ENCODE results near the gene SLC9A7.
"Not testable (repeated sequence)": the region's sequence is repeated elsewhere in the genome, so short reads cannot be mapped to it uniquely, and the experiment has no call there.

The SLC9A7 gene

GRCh38 chrX:46735622-46736021 is 23.3 kb downstream of the SLC9A7 start:
- DNase-seq (ENCODE audit: extremely low read depth, low read depth) = no peak
- TF ChIP-seq, protein P1, sequence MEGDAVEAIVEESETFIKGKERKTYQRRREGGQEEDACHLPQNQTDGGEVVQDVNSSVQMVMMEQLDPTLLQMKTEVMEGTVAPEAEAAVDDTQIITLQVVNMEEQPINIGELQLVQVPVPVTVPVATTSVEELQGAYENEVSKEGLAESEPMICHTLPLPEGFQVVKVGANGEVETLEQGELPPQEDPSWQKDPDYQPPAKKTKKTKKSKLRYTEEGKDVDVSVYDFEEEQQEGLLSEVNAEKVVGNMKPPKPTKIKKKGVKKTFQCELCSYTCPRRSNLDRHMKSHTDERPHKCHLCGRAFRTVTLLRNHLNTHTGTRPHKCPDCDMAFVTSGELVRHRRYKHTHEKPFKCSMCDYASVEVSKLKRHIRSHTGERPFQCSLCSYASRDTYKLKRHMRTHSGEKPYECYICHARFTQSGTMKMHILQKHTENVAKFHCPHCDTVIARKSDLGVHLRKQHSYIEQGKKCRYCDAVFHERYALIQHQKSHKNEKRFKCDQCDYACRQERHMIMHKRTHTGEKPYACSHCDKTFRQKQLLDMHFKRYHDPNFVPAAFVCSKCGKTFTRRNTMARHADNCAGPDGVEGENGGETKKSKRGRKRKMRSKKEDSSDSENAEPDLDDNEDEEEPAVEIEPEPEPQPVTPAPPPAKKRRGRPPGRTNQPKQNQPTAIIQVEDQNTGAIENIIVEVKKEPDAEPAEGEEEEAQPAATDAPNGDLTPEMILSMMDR (IDR thresholded peaks at IDR 0.05; ENCODE audit: low read depth, low read length) = no peak

GRCh38 chrX:46733226-46733625 is 25.7 kb downstream of the SLC9A7 start:
- no peak for DNase-seq (ENCODE audit: extremely low read depth, low read depth)
- TF ChIP-seq, protein P1 (IDR thresholded peaks at IDR 0.05; ENCODE audit: low read depth, low read length) = no peak

GRCh38 chrX:46730765-46731164 is 28.2 kb downstream of the SLC9A7 start:
- DNase-seq (ENCODE audit: extremely low read depth, low read depth) = no peak
- TF ChIP-seq, protein P1 (IDR thresholded peaks at IDR 0.05; ENCODE audit: low read depth, low read length) = no peak

- TF ChIP-seq, protein P1 (IDR thresholded peaks at IDR 0.05; ENCODE audit: low read depth, low read length) = no peak
- no peak for DNase-seq (ENCODE audit: extremely low read depth, low read depth)
Observed at GRCh38 chrX:46727441-46727840, 31.5 kb downstream of the SLC9A7 start.

GRCh38 chrX:46723569-46723927 is 35.4 kb downstream of the SLC9A7 start:
- not testable (repeated sequence) for DNase-seq (ENCODE audit: extremely low read depth, low read depth)

- TF ChIP-seq, protein P1 (IDR thresholded peaks at IDR 0.05; ENCODE audit: low read depth, low read length) = no peak
- DNase-seq (ENCODE audit: extremely low read depth, low read depth) = no peak
Observed at GRCh38 chrX:46722742-46723568, 36.0 kb downstream of the SLC9A7 start.

GRCh38 chrX:46716796-46717195 is 42.1 kb downstream of the SLC9A7 start:
- no peak for DNase-seq (ENCODE audit: extremely low read depth, low read depth)
- TF ChIP-seq, protein P1 (IDR thresholded peaks at IDR 0.05; ENCODE audit: low read depth, low read length) = no peak

- TF ChIP-seq, protein P1 (IDR thresholded peaks at IDR 0.05; ENCODE audit: low read depth, low read length) = no peak
- DNase-seq (ENCODE audit: extremely low read depth, low read depth) = no peak
Observed at GRCh38 chrX:46715997-46716396, 42.9 kb downstream of the SLC9A7 start.

Measured in AG09319 (cell line).